Fibroblast of pulmonary artery (primary cell): ENCODE results near the gene CD14.
A peak's percentile ranks its signal among the peaks of the same experiment; 100 is the strongest.
"Not testable (repeated sequence)": the region's sequence is repeated elsewhere in the genome, so short reads cannot be mapped to it uniquely, and the experiment has no call there.

ENCODE experiments used
- DNase-seq: peaks from one replicate; pipeline ENCODE4 v3.0.0-alpha.2; 2010; ENCODE audit warnings: low read depth
- H3K4me3 ChIP-seq: replicated peaks from 2 replicates; pipeline ENCODE4 v1.5.1; 2011; ENCODE audit warnings: low read depth, mild to moderate bottlenecking, control low read depth, low read length, moderate library complexity
- TF ChIP-seq, protein P1 (sequence below): IDR thresholded peaks from 2 replicates; pipeline ENCODE4 v1.5.1; 2011; ENCODE audit warnings: mild to moderate bottlenecking, control low read depth, low read length, inconsistent platforms; ENCODE audit errors: missing control alignments

The CD14 gene

DNA sequence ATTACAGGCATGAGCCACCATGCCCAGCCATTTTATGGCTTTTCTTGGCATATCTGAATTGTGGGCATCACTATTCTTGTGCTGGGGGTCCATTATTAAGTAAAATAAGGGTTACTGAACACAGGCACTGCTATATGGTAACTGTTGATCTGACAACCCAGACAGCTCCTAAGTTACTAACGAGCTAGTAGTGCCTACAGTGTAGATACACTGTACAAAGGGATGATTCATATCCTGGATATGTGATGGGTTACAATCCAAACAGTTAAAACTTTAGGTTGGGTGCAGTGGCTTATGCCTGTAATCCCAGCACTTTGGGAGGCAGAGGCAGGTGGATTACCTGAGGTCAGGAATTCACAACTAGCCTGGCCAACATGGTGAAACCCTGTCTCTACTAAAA, 4.3 kb downstream of the CD14 start:
- no peak overlapping the region for H3K4me3 ChIP-seq
- TF ChIP-seq, protein P1, sequence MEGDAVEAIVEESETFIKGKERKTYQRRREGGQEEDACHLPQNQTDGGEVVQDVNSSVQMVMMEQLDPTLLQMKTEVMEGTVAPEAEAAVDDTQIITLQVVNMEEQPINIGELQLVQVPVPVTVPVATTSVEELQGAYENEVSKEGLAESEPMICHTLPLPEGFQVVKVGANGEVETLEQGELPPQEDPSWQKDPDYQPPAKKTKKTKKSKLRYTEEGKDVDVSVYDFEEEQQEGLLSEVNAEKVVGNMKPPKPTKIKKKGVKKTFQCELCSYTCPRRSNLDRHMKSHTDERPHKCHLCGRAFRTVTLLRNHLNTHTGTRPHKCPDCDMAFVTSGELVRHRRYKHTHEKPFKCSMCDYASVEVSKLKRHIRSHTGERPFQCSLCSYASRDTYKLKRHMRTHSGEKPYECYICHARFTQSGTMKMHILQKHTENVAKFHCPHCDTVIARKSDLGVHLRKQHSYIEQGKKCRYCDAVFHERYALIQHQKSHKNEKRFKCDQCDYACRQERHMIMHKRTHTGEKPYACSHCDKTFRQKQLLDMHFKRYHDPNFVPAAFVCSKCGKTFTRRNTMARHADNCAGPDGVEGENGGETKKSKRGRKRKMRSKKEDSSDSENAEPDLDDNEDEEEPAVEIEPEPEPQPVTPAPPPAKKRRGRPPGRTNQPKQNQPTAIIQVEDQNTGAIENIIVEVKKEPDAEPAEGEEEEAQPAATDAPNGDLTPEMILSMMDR = no peak
- DNase-seq = peak; percentile 45

DNA sequence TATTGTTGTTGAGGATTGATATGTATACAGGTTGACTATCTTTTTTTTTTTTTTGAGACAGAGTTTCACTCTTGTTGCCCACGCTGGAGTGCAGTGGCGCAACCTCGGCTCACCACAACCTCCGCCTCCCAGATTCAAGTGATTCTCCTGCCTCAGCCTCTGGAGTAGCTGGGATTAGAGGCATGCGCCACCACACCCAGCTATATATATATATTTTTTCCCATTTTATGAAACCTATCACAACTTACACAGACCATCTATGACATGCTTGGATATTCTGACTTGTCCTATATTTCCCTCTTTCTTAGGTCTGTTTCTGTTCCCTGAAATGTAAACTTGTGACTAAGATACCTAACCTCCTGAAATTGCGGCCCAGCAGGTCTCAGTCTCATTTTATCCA, 5.0 kb downstream of the CD14 start:
- TF ChIP-seq, protein P1 = no peak
- H3K4me3 ChIP-seq = no peak overlapping the region
- DNase-seq = no peak

DNA sequence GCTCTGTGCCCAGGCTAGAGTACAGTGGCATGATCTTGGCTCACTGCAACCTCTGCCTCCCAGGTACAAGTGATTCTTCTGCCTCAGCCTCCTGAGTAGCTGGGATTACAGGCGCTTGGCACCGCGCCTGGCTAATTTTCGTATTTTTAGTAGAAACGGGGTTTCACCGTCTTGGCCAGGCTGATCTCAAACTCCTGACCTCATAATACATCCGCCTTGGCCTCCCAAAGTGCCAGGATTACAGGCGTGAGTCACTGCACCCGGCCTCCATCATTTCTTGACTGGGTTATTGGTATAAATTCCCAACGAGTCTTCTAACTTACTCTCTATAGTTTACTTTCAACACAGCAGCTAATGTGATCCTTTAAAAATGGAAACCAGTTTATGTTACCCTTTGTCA, 8.1 kb downstream of the CD14 start:
- H3K4me3 ChIP-seq, DNase-seq: not testable (repeated sequence)

DNA sequence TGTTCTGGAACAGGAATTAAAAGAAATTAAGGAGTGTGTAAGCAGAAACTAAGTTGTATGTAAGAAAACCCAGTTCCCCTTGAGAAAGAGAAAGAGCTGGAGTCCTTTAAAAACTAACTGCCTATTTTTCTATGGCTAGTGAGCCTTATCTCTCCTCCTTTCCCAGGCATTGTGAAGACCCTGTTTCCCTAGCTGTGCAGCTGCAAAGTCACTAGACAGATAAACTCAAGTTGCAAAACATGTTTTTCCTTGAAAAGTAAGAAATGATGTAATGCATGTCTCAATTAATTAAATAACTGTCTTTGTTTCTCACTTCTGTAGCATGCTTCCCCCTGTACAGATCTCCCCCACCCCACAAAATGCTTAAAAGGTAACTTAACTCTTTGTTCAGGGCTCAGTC, 9.9 kb downstream of the CD14 start:
- DNase-seq = peak; percentile 44
- not testable (repeated sequence) for H3K4me3 ChIP-seq

DNA sequence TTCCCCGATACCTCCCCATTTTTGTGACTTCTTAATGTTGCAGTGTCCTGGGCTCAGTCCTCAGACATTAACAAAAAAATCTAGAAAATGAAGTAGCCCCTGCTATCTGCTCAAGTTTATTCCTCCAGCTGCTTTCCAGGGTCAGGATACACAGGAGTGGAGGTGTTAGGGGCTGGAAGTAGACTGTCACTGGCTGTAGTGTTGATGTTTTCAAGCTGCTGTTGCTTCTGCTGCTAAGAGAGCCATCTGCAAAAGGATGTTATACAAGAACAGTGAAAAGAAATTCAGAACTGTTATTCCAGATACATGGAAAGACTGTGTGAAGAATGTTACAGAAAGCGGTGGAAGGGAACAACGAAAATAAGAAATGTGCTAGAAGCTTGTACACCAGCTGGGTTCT, 10.7 kb downstream of the CD14 start:
- TF ChIP-seq, protein P1 = no peak
- H3K4me3 ChIP-seq = no peak overlapping the region

DNA sequence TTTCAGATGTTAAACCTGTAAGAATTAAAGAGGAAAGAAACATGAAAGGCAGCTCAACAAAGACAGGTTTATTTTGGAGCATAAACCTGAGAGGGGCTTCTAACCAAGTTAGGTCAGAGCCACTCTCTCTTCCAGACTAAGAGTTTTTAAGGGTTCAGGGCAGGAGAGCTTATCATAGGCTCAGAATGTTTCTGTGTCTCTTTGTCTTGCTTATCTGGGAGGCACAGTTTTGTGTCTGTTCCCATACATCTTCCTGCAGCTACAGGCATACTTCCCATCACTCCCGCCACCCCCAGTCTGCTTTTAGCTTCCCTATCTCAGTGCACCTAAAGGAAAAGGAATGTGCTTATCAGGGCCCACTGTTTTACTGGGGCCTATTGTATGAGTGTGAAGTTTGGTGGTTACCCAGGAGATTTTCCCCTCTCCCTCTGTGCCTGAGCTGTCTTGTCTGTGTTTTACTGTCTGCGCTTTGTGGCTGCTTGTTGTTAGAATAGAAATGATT, 21.9 kb downstream of the CD14 start:
- TF ChIP-seq, protein P1 = no peak
- H3K4me3 ChIP-seq = no peak overlapping the region
- peak; percentile 80 for DNase-seq

More for the DNA sequence above, 10.7 kb downstream of the CD14 start:
- peak; percentile 36 for DNase-seq

DNA sequence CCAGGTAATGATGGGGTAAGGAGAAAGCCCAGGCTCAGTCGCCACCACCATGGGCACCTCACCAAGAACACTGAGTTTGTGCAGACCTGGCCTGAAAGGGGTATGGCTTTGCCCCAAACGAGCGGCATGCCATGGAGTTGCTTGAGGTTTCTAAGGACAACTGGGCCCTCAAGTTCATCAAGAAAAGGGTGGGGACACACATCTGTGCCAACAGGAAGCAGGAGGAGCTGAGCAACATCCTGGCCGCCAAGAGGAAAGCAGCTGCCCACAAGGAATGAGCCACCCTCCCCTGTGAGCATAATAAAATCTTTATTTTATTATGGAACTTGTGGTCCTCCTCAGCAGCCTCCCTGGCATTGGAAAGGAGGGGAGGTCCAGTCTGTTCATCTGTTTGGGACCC, 23.8 kb downstream of the CD14 start:
- TF ChIP-seq, protein P1 = no peak

DNA sequence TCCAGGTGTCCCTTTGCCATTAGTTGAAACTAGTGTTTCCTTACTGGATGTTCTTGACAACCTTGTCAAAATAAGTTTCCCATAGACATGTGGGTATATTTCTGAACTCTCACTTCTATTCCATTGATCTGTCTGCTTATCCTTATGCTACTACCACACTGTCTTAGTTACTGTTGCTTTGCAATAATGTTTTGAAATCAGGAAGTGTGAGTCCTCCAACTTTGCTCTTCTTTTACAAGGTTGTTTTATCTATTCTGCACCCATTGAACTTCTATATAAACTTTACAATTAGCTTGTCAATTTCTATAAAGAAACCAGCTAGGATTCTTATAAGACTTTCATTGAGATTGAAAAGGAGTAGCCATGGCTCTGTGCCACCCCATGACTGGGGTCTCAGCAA, 24.3 kb downstream of the CD14 start:
- H3K4me3 ChIP-seq = no peak overlapping the region
- TF ChIP-seq, protein P1 = no peak
- DNase-seq = no peak

More for the DNA sequence above, 23.8 kb downstream of the CD14 start:
- H3K4me3 ChIP-seq = no peak overlapping the region
- DNase-seq = peak; percentile 58
